GM12891 (cell line): ENCODE measurements around the gene FHL2.

Source experiments
- DNase-seq: peaks from one replicate; pipeline ENCODE4 v3.0.0; 2011; ENCODE audit warnings: low spot score; ENCODE audit not compliant: insufficient read length
- FAIRE-seq: peaks from 2 replicates; lab custom pipeline; 2011; peaks lifted over from hg19 to GRCh38; lab: Jason Lieb, UNC
- PAX5 ChIP-seq: IDR thresholded peaks from 2 replicates; pipeline ENCODE4 v1.6.1; 2011; ENCODE audit warnings: low read length, moderate library complexity, mild to moderate bottlenecking; ENCODE audit not compliant: insufficient read depth, severe bottlenecking
- POLR2A ChIP-seq: IDR thresholded peaks from 2 replicates; pipeline ENCODE4 v1.6.1; 2011; ENCODE audit warnings: low read depth, low read length, control low read depth
- POLR2AphosphoS5 ChIP-seq: IDR thresholded peaks from 2 replicates; pipeline ENCODE4 v1.6.1; 2011; ENCODE audit warnings: low read depth, low read length, control low read depth
- POU2F2 ChIP-seq: IDR thresholded peaks from 2 replicates; pipeline ENCODE4 v1.6.1; 2011; ENCODE audit warnings: low read depth, mild to moderate bottlenecking, control low read depth, low read length, moderate library complexity
- SPI1 ChIP-seq: IDR thresholded peaks from 2 replicates; pipeline ENCODE4 v1.6.1; 2011; ENCODE audit warnings: low read depth, low read length, control low read depth
- TAF1 ChIP-seq: IDR thresholded peaks from 2 replicates; pipeline ENCODE4 v1.6.1; 2011; ENCODE audit warnings: low read depth, low read length, control low read depth

Gene FHL2

GRCh38 chr2:105390454-105390853, 8.4 kb downstream of the FHL2 start:
- TF ChIP-seq POLR2AphosphoS5 (no peak), TAF1 (no peak), POLR2A (no peak), SPI1 (no peak), PAX5 (no peak), POU2F2 (no peak)
- DNase-seq (no peak), FAIRE-seq (no peak)

DNA sequence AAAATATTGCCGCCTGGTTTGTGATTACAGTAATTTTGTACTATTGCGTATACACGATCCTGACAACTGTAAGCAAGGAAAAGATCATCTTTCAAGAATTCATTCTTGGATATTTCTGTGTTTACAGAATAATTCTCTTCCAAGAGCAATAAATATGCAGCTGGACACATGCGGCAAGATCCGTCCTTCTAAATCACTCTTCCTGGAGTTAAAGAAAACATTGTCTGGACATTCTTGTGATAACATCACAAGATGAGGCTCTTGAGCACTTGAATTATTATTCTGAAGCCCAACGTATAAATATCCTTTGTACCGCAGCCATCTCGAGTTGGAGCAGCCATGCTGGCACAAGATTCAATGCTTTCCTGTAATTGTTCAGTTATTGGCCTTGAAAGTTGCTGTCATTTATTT, 9.9 kb downstream of the FHL2 start:
- FAIRE-seq, result no peak
- TF ChIP-seq POLR2A (no peak), TAF1 (no peak)
- no peak for DNase-seq

DNA sequence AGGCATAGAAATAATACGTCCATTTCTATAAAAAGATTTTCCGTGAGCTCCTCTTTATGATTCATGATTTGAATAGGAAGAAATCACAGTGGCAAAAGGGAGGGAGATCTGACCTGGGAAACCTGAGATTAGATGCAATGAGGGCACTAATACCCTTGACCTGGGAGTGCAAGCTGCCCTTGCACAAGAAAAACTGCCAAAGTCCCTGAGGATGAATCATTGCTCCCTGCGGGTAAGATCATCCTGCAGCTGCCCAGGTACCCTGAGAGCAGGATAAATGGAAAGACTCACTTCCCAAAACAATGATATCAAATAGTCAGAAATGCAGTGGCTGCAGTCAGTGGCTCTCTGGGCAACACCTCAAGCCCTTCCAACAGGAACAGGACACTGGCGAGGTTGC, 11.6 kb downstream of the FHL2 start:
- TF ChIP-seq PAX5, result no peak
- no peak for TF ChIP-seq POLR2A
- no peak for TF ChIP-seq POU2F2
- no peak for DNase-seq
- FAIRE-seq, result no peak

DNA sequence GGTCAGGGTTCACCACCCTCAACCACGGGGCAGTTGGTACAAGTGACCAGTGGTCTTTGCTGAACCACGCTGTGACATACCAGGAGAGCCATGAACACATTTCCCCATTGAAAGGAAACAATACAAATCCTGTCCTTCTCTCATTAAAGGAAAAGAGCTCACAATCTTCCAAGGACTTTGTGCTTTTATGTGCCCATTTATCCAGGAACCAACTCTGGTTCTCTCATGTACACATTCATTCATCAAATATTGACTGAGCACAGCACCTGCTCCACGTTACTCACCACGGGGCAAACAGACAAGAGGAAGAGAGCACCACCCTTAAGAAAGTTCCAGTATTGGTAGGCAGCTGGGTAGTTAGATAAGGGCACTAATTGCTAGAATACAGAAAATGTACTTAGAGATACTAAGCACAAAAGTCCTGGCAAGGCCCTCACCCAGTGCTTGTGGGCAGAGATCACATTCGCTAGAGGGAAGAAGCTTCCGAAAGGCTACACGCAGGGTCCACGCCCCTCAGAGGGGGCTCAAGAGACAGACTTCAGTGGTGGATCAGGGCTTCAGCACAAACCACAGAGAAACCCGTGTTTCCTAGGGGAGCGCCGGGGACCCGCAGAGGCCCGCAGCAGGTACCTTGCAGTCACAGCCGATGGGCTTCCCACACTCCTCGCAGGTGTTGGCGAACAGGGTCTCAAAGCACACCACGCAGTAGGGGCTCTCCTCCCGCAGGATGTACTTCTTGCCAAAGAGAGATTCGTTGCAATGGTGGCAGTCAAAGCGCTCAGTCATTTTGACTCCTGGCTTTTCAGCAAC, 12.9 kb downstream of the FHL2 start:
- DNase-seq (no peak), FAIRE-seq (no peak)
- no peak for TF ChIP-seq PAX5
- no peak for TF ChIP-seq TAF1
- TF ChIP-seq POU2F2, result no peak
- TF ChIP-seq POLR2AphosphoS5, result no peak
- TF ChIP-seq SPI1, result no peak
- TF ChIP-seq POLR2A, result no peak

DNA sequence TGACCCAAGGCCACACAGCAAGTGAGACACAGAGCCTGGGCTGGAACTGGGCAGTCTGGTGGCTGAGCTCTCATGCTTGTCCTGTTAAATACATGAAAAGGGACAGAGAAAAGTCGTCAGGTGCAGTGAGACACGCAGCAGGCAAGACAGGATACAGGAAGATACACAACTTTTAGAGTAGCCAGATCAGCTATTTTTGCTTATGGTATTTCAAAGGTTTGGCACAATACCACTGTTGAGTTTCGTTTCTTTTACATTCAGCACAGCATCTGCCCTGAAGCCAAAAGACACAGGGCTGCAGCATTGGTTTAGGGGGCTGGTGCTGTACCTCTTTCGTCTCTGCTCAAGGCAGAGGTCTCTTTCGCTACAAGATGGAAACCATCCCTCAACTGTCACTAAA, 14.0 kb downstream of the FHL2 start:
- FAIRE-seq (no peak), DNase-seq (no peak)
- no peak for TF ChIP-seq POU2F2
- no peak for TF ChIP-seq SPI1
- no peak for TF ChIP-seq PAX5
- TF ChIP-seq TAF1, result no peak
- TF ChIP-seq POLR2A, result no peak
- TF ChIP-seq POLR2AphosphoS5, result no peak

- no peak for FAIRE-seq
- TF ChIP-seq POLR2A (no peak), PAX5 (no peak), POLR2AphosphoS5 (no peak), POU2F2 (no peak), TAF1 (no peak), SPI1 (no peak)
- DNase-seq, result no peak
These were observed 14.6 kb downstream of the FHL2 start for GRCh38 chr2:105384216-105384615.

- no peak for TF ChIP-seq POU2F2
- TF ChIP-seq POLR2AphosphoS5, result no peak
- no peak for TF ChIP-seq SPI1
- no peak for TF ChIP-seq POLR2A
- no peak for TF ChIP-seq TAF1
- TF ChIP-seq PAX5, result no peak
- FAIRE-seq (no peak), DNase-seq (no peak)
These were observed 15.3 kb downstream of the FHL2 start for GRCh38 chr2:105383432-105384166.

GRCh38 chr2:105382177-105382576, 16.7 kb downstream of the FHL2 start:
- no peak for FAIRE-seq
- TF ChIP-seq PAX5 (no peak), POLR2AphosphoS5 (no peak), POLR2A (no peak), POU2F2 (no peak), TAF1 (no peak), SPI1 (no peak)

GRCh38 chr2:105381101-105381668, 17.7 kb downstream of the FHL2 start:
- no peak for TF ChIP-seq PAX5
- no peak for TF ChIP-seq TAF1
- no peak for TF ChIP-seq POLR2AphosphoS5
- no peak for TF ChIP-seq POU2F2
- TF ChIP-seq SPI1, result no peak
- no peak for TF ChIP-seq POLR2A
- no peak for DNase-seq
- no peak for FAIRE-seq

More at GRCh38 chr2:105382177-105382576, 16.7 kb downstream of the FHL2 start:
- DNase-seq, result no peak
